Activated B cell treated with CpG ODN at 0.5 μM for 24 hours (primary cell): ENCODE measurements around the gene HSPB7. TPM values are rescaled to one million over a fixed set of nuclear protein-coding genes. Genes with fewer than 3 reads are reported as not detected.
"Not testable (repeated sequence)": the region's sequence is repeated elsewhere in the genome, so short reads cannot be mapped to it uniquely, and the experiment has no call there.

Experiments
- ATAC-seq: fragments of 200-7000 bp; cut with Tn5 transposase; one replicate; pipeline ENCODE4 v1.10.0; 2021; ENCODE audit warnings: low read depth, mild to moderate bottlenecking, moderate library complexity
- CTCF ChIA-PET: fragments of 350-600 bp; sonication (Branson Sonifier 250); formaldehyde crosslinking; loops from one replicate; lab custom pipeline; 2021; ENCODE audit warnings: antibody characterized with exemption; lab: Charles Lee
- POLR2A ChIA-PET: fragments of 350-600 bp; sonication (Branson Sonifier 250); formaldehyde crosslinking; loops from one replicate; lab custom pipeline; 2021; ENCODE audit warnings: antibody characterized with exemption; lab: Charles Lee
- DNase-seq: peaks from one replicate; pipeline ENCODE4 v3.0.0; 2022
- H3K27ac Mint-ChIP-seq: one replicate; pipeline ENCODE4 v1.8.0; 2020; ENCODE audit warnings: mixed read lengths
- H3K27me3 Mint-ChIP-seq: one replicate; pipeline ENCODE4 v1.8.0; 2021; ENCODE audit warnings: mixed read lengths
- H3K36me3 Mint-ChIP-seq: one replicate; pipeline ENCODE4 v1.8.0; 2021; ENCODE audit warnings: low read depth, mixed read lengths
- H3K4me1 Mint-ChIP-seq: one replicate; pipeline ENCODE4 v1.8.0; 2021; ENCODE audit warnings: mixed read lengths
- H3K4me3 Mint-ChIP-seq: one replicate; pipeline ENCODE4 v1.8.0; 2020; ENCODE audit warnings: mild to moderate bottlenecking, mixed read lengths
- H3K9me3 Mint-ChIP-seq: one replicate; pipeline ENCODE4 v1.8.0; 2020; ENCODE audit warnings: mixed read lengths
- intact Hi-C: fragments of 100-400 bp; cut with micrococcal nuclease; formaldehyde crosslinking; loops from one replicate; pipeline ENCODE4 v1.15.1; 2024
- total RNA-seq: library from RNA; stranded (reverse); gene quantifications from 2 replicates; pipeline ENCODE4 v1.2.3, GENCODE V29; 2022
- TF ChIP-seq, protein P1 (sequence below): fragments of 200-600 bp; IDR thresholded peaks from one replicate; pipeline ENCODE4 v1.8.0; 2022; ENCODE audit warnings: antibody characterized with exemption, mild to moderate bottlenecking

HSPB7 gene
- total RNA-seq, 1 donor from 2014 or later: not detected

DNA sequence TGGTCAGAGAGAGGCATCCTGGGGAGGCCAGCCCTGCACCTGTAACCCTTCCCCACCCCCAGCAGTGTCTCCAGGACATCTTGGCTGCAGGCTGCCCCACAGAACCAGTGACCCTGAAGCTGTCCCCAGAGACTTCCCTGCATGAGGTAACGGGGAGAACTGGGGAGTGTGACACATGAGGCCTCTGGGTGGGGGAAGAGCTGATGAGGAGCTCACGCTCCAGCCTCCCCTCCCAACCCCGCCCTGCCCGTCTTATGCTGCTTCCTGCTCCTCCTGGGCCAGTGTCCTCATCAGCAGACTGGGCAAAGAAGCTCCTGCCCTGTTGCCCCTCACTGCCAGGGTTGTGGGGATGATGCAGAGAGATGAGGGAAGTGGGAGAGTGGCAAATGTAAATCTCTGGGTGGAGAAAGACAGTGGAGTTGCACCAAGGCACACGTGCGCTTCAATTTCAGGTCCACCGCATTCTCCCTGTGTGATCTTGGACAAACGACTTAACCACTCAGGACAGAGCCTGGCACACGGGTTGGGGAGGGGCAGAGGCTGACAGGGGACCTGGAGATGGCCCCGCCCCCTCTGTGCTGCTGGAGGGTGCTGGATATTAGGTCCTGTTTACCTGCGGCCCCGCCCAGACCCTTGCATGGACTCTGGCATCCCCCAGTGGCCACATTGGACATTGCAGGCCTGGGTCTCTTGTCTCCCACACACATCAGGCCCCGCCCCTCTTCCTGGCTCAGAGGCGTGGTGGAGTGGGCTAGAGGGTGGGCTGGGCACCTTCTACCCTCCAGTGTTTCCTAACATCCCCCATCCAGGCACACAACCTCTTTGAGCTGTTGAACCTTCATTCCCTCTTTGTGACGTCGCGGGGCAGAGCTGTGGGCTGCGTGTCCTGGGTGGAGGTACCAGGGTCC lies 38.0 kb upstream of the HSPB7 start:
- ChIA-PET POLR2A (no interaction called here), CTCF (interaction anchor here (1.3 to 2.5 kb wide), 6 partner anchors 15 to 267 kb away, joined by 3 to 11 read pairs (median 4); no protein-coding TSS in a partner anchor)
- Mint-ChIP-seq H3K4me3 (no peak overlapping the region), H3K9me3 (no peaks in the 10 kb centered on the region), H3K27me3 (peaks cover 6% of the 10 kb centered on the region), H3K4me1 (peaks cover 6% of the 10 kb centered on the region), H3K27ac (no peak overlapping the region), H3K36me3 (no peaks in the 10 kb centered on the region)
- intact Hi-C loops: loop anchor here (1.0 to 10.0 kb wide), 5 partner anchors 47 to 264 kb away; no protein-coding TSS in a partner anchor
- peak; percentile 100 for ATAC-seq
- TF ChIP-seq, protein P1, sequence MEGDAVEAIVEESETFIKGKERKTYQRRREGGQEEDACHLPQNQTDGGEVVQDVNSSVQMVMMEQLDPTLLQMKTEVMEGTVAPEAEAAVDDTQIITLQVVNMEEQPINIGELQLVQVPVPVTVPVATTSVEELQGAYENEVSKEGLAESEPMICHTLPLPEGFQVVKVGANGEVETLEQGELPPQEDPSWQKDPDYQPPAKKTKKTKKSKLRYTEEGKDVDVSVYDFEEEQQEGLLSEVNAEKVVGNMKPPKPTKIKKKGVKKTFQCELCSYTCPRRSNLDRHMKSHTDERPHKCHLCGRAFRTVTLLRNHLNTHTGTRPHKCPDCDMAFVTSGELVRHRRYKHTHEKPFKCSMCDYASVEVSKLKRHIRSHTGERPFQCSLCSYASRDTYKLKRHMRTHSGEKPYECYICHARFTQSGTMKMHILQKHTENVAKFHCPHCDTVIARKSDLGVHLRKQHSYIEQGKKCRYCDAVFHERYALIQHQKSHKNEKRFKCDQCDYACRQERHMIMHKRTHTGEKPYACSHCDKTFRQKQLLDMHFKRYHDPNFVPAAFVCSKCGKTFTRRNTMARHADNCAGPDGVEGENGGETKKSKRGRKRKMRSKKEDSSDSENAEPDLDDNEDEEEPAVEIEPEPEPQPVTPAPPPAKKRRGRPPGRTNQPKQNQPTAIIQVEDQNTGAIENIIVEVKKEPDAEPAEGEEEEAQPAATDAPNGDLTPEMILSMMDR: no peak
- peak; percentile 77 for DNase-seq

- intact Hi-C loops: loop anchor here (10.0 kb wide), 1 partner anchor 100 kb away; no protein-coding TSS in a partner anchor
- ATAC-seq (no peak), DNase-seq (no peak)
- peaks cover 10% of the 10 kb centered on the region for H3K27me3 Mint-ChIP-seq
- H3K9me3 Mint-ChIP-seq: no peaks in the 10 kb centered on the region
- CTCF ChIA-PET: interaction anchor here (1.1 to 2.5 kb wide), 7 partner anchors 14 to 266 kb away, joined by 3 to 11 read pairs (median 5); no protein-coding TSS in a partner anchor
- TF ChIP-seq, protein P1: no peak
- H3K4me1 Mint-ChIP-seq: peaks cover 6% of the 10 kb centered on the region
- POLR2A ChIA-PET: no interaction called here
- H3K27ac Mint-ChIP-seq: no peak overlapping the region
- no peak overlapping the region for H3K4me3 Mint-ChIP-seq
- no peaks in the 10 kb centered on the region for H3K36me3 Mint-ChIP-seq
Observed at GRCh38 chr1:16054598-16055540, 37.0 kb upstream of the HSPB7 start.

- H3K4me3 Mint-ChIP-seq: no peak overlapping the region
- peaks cover 6% of the 10 kb centered on the region for H3K4me1 Mint-ChIP-seq
- TF ChIP-seq, protein P1: no peak
- H3K27ac Mint-ChIP-seq: no peak overlapping the region
- H3K36me3 Mint-ChIP-seq: no peaks in the 10 kb centered on the region
- ATAC-seq (no peak), DNase-seq (no peak)
- ChIA-PET CTCF (interaction anchor here (1.1 to 2.5 kb wide), 3 partner anchors 13 to 262 kb away, joined by 3 to 11 read pairs (median 7); no protein-coding TSS in a partner anchor), POLR2A (no interaction called here)
- H3K27me3 Mint-ChIP-seq: peaks cover 16% of the 10 kb centered on the region
- intact Hi-C loops: loop anchor here (10.0 kb wide), 1 partner anchor 99 kb away; no protein-coding TSS in a partner anchor
- H3K9me3 Mint-ChIP-seq: no peaks in the 10 kb centered on the region
Observed at GRCh38 chr1:16053781-16054502, 36.1 kb upstream of the HSPB7 start.

DNA sequence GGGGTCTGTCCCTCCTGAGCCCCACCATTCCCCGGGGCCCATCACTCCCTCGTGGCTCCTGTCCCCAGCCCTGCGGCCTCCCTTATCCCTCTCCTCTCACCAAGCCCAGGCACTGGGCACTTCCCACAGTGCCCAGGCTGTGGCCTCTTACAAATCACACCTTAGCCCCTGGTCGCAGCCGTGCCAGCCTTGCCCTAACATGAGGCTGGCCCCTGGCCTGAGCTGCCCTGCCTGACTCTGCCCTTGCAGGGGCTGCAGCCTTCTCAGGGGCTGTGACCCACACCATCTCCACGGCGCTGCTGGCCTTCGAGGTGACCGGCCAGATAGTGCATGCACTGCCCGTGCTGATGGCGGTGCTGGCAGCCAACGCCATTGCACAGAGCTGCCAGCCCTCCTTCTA lies 34.1 kb upstream of the HSPB7 start:
- CTCF ChIA-PET, H3K27ac Mint-ChIP-seq, H3K36me3 Mint-ChIP-seq, H3K9me3 Mint-ChIP-seq, POLR2A ChIA-PET, DNase-seq, H3K4me3 Mint-ChIP-seq, H3K4me1 Mint-ChIP-seq, ATAC-seq: not testable (repeated sequence)
- intact Hi-C loops: loop anchor here (10.0 kb wide), 1 partner anchor 97 kb away; no protein-coding TSS in a partner anchor
- H3K27me3 Mint-ChIP-seq: peaks cover 20% of the 10 kb centered on the region

DNA sequence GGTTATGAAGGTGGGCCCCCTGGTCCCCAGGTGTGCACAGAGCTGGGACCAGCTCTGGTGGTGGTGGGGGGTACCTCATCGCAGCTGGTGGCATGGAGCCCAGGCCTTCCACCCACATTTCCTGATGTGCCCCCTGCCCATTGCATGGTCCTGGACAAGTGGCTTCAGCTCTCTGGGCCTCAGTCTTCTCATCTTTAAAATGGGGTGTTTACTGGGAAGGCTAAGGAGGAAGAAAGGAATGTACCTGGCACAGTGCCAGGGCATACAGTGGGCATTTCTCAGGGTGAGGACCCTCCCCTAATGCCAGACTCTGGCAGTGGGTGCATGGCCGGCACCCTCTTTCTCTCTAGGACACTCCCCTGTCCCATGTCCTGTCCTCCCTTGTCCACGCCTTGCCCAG lies 33.2 kb upstream of the HSPB7 start:
- H3K9me3 Mint-ChIP-seq: no peaks in the 10 kb centered on the region

More for the DNA sequence above, 33.2 kb upstream of the HSPB7 start:
- H3K27me3 Mint-ChIP-seq: peaks cover 20% of the 10 kb centered on the region
- TF ChIP-seq, protein P1: no peak
- H3K36me3 Mint-ChIP-seq: no peaks in the 10 kb centered on the region
- H3K27ac Mint-ChIP-seq: no peak overlapping the region
- DNase-seq: no peak
- ChIA-PET CTCF (no interaction called here), POLR2A (no interaction called here)
- no peak overlapping the region for H3K4me3 Mint-ChIP-seq
- H3K4me1 Mint-ChIP-seq: peaks cover 7% of the 10 kb centered on the region
- no peak for ATAC-seq
- intact Hi-C loops: loop anchor here (10.0 kb wide), 1 partner anchor 96 kb away; no protein-coding TSS in a partner anchor
